GOT3 (cell line): ENCODE results near the gene SBF1.

Experiments used
- DNase-seq: peaks from one replicate; lab custom pipeline; 2025; ENCODE audit warnings: mixed read lengths; lab: John Stamatoyannopoulos, UW

The SBF1 gene

DNA sequence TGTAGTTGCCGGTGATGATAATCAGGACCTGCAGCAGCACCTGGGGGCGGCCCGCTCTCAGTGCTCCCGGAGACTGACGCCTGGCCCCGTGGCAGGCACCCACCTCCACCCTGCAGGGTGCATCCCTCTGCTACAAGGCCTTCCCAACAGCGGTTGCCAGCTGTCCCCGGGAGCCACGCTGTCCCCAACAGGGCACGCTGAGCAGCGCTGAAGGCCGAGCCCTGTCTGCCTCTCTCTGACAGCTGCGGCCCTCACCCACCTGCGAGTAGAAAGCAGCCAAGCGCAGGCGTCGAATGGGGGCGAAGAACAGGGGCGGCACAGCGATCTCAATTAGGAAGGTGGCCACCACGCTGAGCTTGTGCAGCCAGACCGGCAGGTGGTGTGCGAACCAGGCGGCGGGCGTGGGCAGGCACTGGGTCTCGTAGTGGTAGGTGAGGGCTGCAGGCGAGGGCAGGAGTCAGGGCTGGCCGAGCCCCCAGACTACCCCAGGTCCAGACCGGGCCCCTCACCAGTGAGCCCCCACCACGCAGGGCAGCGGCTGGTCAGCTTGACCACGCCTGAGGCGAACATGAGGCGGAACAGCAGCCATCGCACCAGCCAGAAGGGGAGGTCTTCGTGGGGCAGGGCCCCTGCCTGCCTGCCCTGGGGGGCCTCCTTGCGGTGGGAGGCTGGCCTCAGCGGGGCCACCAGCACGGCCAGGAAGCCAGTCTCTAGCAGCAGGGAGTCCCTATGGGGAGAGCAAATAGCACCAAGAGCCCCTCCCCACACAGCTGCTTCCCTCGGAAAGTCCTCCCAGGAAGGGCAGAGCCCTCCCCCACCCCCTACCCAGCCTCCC lies 31.2 kb upstream of the SBF1 start:
- no peak for DNase-seq

DNA sequence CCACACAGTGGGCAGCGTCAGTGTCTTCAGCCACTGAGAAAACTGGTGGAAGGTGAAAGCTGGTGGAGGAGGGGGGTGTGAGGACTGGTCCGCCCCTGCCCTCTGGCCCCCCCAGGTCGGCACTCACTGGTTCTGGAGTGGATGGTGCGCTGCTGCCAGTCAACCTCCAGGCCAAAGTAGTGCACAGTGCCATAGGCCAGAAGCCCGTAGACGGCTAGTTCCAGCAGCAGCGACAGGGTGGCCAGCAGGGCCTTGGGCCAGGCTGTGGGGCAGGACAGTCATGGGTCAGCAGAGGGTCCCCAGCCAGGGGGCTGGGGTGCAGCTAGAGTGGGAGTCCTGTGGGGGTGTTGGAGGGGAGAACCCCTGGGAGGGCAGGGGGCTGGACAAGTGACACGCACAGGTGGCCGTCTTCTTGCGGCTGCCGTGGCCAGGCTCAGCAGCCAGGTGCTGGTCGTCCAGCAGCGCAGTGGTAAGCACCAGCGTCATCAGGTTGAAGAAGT lies 30.5 kb upstream of the SBF1 start:
- DNase-seq, result no peak

DNA sequence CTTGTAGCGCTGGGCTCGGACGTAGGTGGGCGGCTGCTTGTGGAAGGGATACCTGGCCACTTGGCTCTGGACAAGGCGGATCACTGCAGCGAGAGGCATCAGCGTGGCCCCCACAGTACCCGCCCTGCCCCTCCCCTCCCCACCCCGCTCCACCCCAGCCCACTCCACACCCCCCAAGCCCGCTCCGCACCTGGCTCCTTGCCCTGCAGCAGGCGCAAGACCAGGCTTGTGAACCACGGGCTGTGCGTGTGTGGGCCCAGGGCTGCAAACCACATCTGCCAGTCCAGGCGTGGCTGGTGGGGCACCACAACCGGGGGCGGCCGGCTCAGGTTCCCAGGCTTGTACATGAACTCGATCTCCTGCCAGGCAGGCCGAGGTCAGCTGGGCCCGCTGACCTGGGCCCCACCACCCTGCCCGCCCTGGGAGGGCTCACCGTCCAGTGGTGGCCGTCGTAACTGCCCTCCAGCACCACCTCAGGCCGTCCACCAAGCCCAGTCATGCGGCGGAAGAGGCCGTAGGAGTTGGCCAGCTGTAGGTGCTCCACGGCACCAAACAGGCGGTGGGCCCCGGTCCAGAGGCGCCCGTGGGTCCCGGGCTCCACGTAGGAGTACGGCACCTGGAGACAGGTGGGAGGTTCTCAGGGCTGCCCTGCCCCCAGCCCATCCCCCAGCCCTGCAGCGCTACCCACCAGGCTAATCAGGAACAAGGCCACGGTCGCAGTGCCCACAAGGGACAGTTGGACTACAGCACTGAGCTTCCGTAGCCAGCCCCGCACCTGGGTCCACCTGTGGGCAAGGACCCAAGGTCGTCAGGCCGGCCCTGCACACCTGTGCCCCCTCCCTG lies 29.8 kb upstream of the SBF1 start:
- no peak for DNase-seq

DNA sequence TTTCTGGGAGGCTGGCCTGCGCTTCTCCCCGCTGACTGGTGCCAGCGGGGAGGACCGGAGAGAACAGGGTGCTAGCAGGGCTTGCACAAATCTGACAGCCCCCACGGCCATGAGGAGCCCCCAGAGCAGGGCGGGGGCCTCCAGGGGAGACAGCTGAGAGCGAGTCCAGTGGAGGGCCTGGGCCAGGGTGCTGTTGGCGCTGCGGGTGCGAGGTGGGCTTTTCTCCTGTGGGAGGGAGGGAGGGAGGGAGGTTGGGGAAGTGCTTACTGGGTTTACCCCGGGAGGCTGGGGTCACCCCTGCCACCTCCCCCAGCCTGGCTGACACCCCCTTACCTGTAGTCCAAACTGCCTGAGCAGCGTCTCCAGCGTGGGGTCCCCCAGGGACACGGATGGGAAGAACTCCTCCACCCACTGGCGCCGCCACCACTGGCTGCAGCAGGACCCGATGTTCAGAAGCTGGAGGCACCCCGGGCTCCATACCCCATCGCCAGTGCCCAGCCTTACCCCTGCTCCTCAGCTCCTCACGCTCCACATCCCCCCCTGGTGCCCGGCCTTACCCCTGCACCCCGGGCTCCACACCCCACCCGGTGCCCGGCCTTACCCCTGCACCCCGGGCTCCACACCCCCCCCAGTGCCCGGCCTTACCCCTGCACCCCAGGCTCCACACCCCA lies 28.8 kb upstream of the SBF1 start:
- no peak for DNase-seq

DNA sequence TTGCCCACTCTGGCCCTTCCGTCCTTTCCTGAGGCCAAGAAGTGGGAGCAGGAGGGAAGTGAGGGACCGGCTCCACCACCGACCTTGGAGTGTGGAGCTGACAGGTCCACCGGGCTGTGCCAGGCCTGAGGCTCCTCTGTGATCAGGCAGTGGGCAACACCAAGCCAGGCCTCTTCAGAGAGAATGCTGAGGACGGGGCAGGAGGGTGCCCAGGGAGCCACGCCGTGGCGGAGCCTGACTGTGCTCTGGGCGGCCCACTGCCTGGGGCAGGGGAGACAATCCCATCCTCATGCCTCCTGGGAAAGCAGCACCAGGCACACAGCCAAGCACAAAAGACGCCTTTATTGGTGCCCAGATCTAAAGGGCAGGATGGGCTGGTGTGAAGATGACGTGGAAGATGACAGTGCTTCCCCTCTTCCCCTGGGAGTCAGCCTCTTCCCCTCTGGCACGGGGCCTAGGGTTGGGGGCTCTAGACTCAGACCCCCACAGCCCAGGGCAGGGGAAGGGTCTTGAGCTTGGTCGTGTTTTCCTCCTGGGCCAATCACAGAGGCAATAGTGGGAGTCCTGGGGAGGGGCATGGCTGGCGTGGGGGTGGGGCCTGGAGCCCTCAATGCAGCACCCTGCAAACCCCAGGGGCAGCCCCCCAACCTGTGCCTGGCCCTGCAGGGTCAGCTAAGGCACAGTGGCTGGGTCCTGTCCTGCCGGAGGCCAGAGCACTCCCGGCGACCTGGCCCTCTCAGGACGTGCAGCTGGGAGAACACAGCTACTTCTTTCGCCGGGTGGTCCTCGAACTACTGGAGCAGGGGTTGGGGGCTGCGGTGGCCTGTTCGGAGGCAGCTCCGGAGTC lies 28.0 kb upstream of the SBF1 start:
- DNase-seq, result no peak

DNA sequence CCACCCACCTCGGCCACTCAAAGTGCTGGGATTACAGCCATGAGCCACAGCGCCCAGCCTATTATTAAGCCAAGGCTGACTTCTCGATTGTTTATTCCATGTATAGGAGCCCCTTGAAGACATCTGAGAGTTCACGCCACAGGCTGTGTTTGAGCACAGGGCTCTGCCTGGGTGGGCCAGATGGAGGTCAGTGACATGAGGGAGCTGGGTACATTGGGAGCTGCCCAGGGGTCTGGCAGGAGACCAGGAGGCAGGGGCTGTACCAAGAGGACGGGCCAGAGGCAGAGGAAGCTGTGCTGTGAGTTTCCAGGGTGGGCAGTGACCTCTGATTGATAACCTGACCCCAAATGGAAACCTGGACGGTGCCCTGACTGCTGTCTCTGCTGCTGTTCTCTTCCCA lies 27.3 kb upstream of the SBF1 start:
- DNase-seq, result no peak

DNA sequence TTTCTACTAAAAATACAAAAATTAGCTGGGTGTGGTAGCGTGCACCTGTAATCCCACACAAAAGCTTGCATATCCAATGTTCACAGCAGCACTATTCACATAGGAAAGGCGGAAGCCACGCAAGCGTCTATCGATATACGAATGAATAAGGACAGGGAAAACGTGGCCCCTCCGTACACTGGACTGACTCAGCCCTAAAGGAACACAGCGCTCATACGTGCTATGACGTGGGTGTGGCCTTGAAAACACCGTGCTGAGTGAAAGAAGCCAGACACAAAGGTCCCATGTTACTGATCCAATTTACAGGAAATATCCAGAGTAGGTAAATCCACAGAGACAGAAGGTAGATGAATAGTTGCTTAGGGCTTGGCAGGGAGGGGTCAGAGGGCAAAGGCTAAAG lies 25.6 kb upstream of the SBF1 start:
- DNase-seq, result no peak

DNA sequence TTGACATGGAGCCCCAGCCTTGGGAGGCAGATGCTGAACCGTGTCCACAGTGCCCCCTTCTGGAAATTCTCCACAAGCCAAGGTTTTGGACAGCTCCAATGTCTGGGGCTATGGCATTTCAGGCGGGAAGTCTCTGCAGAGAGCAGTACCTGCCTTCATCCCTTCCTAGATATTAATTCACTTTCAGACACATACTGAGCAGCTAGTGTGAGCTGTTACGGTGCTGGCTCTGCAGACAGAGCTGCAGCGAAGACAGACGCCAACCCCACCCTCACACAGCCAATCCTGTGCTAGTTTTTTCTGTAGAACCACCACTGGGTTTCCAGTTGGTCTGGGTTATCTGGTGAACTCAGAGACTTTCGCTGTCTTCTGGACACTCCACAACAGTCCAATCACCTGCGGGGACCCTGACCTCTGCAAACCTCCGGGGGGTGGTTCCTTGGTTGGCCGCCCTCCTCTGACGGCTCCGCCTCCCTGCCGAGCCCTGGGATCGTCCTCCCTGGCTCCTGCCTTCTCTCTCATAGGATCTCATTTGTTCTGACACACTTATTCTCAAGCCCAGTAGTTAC lies 23.6 kb upstream of the SBF1 start:
- no peak for DNase-seq

DNA sequence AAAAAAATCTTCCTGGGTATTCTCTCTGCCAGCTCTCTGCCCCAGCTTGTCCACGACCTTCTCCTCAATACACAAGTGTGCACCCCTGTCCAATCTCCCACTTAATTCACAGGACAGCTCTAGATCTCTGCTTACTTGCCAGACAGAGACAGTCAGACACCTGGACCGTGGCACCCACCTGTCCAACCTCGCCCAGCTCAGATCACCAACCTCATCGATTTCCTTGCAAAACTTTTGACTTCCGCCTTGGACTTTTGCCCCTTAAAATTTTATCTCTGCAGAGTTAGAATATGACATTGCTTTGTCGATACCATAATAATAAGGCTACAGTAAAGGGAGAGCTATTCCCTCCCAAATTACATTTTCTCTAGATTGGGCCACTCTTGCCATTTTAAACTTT lies 22.3 kb upstream of the SBF1 start:
- no peak for DNase-seq

DNA sequence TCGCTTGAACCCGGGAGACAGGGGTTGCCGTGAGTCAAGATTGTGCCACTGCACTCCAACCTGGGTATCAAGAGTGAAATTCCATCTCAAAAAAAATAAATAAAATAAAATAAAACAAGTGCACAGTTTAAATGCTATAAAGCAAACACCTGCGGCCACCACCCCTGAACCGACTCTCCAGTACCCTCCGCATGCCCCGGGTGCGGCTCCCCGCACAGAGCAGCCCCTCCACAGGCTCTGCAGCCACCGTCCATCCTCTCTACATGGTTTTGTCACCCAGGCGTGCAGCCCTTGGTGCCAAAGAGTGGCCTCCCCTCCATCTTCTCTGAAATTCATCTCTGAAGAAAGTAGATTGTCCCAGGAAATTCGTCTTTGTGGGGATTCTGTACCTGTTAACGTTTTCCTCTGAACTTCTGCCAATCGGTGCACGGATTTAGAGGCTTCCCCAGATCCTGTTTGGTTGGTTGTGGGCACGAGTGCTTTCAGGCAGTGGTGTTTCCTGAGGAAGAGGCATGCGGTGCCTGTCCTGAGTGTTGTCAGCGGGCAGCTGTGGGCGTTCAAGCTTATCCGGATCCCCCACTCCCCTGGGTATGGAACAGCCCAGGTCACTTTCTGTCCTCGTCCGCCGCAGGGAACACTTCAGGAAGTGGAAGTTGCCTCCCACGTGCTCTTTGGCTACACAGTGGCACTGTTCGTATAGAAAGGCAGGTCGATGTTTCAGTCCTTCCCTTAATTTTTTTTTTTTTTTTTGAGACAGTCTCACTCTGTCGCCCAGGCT lies 15.9 kb upstream of the SBF1 start:
- DNase-seq, result no peak

DNA sequence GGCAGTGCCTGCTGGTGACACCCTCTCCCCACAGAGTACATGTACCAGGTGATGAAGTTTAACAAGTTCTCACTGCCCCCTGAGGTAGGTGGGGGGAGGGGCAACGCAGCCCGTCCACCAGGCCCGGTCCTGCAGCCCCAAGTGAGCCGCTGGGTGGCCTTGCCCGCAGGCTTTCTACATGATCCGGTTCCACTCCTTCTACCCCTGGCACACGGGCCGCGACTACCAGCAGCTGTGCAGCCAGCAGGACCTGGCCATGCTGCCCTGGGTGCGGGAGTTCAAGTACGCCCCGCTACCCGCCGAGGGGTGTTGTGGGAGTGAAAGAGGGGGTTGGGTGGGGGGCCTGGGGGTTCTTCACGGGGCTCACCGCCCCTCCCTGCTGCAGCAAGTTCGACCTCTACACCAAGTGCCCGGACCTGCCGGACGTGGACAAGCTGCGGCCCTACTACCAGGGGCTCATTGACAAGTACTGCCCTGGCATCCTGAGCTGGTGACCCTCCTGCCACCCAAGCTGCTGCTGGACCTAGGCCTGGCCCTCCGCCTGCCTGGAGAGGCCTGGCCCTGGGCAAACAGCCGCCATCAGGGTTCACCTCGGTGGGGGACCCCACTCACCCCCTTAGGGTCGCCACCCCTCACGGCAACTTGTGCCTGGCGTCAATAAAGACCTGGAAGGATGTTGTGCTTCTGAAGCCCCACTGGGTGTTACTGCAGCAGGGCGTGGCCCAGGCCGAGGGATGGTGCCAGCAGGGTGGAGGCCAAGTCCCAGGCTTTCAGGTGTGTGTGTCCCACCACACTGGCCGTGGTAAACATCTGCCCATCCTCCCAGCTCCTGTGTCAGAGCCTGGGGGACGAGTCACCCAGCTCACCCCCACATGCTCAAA lies 14.8 kb upstream of the SBF1 start:
- DNase-seq, result no peak

DNA sequence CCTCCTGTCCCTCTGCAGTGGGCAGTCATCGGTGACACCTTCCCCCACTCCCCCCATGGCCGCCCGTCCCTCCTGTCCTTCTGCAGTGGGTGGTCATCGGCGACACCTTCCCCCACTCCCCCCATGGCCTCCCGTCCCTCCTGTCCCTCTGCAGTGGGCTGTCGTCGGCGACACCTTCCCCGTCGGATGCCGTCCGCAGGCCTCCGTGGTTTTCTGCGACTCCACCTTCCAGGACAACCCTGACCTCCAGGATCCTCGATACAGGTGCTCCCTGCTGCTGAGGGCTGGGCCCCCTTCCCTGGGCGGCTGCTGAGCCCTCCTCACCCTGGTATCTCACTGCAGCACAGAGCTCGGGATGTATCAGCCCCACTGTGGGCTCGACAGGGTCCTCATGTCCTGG lies 14.1 kb upstream of the SBF1 start:
- no peak for DNase-seq

DNA sequence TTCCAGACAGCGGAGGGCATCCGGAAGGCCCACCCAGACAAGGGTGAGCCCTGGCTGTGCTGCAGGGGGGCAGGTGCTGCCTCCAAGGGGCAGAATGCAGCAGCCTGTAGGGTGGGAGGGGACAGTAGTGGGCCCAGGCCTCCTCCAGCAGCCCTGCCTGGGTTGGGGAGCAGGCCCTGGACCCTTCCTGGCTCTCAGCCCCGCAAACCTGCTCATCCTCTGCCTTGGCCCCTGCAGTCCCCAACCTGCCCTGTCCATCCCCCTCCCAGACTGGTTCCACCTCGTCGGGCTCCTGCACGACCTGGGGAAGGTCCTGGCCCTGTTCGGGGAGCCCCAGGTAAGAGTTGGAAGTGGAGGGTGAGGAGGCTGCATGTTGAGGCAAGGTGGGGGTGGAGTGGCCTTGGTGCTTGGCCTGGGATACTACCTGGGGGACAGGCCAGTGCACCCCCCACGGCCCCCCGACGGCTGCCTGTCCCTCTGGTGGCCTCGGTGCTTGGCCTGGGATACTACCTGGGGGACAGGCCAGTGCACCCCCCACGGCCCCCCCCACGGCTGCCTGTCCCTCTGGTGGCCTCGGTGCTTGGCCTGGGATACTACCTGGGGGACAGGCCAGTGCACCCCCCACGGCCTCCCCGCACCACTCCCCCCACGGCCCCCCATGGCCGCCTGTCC lies 13.3 kb upstream of the SBF1 start:
- DNase-seq, result no peak

DNA sequence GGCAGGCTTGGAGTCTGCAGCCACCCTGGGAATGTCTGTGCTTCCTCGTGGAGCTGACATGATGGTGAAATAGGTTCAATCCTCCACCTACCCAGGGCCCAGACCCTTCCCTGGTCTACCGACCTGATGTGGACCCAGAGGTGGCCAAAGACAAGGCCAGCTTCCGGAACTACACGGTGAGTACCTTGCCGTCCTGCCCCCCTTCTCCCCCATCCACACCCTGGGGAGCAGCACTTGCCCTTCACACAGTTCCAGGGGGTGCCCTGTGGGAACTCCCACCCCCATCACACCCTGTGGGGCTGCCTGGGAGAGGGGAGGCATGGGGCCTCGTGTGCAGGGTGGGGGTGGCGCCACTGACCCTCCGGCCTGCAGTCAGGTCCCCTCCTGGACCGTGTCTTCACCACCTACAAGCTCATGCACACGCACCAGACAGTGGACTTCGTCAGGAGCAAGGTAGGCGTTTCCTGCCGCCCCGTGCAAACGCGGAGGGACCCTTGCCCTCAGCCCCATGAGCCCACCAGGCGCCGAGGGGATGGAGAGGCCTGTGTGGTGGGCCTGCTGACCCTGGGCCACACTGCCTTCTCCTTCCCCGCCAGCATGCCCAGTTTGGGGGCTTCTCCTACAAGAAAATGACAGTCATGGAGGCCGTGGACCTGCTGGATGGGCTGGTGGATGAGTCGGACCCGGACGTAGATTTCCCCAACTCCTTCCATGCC lies 12.6 kb upstream of the SBF1 start:
- DNase-seq, result no peak

DNA sequence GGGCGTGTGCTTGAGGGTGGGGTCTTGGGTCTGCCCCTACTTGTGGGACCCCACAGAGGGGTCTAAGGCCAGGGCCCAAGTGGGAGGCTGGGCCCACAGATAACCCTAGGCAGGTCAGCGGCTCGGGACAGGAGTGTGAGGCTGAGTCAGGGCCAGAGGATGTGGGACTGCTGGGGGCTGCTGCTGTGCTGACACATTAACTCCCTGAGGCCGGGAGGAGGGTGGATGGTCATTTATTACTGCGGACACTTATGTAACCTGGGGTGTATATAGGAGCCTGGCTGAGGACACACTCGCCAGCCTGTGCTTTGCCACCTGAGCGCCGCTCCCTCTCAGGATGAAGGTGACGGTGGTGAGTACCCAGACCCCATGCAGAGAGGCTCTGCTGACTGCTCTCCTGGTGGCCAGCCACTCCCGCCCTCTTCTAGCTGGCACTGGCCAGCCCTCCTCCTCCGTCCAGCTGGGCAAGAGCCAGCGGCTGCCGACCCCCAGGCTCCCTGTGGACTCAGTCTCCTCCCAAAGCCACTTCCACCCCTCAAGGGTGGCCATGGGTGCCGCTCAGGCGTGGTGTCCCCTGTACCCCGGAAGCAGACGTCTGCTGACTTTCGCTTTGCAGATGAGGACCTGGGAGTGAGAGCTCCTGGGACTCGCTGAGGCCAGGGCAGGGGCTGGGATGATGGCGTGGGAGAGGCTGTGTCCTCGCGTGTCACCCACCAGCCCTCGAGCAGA lies 11.9 kb upstream of the SBF1 start, which contains the start of gene MIOX:
TSS of gene MIOX (plus strand) at position 299 of the 729 bp plus-strand sequence. CDS start at position 338, 39 bp downstream.
- no peak for DNase-seq

DNA sequence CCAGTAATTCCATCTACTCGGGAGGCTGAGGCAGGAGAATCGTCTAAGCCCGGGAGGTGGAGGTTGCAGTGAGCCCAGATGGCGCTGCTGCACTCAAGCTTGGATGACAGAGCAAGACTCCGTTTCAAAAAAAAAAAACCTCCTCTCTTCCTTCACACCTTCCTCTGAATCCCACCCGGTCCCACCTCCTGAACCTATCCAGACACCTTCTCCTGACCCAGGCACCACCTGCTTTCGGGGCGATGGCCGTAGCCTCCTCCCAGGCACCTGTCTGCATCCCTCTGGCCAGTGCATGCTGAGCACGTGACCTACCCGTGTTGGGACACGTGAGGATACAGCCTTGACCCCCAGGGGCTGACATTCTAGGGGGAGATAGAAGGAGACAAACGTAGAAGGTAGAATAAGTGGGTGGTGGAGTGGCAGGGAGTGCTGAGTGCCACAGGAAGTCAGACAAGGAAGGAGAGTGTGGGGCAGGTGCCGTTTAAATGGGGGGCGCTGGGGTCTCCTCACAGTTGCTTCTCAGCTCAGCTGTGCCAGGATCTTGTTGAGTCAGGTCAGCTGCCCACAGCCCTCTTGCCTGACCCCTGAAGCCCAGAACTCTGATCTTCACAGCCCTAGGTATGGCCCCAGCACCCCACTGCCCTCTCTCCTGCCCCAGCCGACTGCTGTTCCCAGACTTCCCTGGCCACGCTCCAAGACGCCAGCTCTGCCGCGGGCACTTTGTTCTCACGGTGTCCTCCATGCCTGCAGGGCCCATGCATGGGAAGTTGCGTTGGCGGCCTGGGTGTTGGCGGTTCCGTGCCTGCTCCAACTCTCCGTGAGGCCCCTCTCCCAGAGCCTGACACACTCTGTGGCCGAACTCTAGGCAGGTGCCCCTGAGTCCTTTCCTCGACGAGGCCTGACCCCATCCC lies 10.6 kb upstream of the SBF1 start:
- DNase-seq, result no peak
